Mesodermal cell (in vitro differentiated cells): ENCODE measurements around the gene PSMD3.

Experiments used
- H3K27ac ChIP-seq: 2 replicates; pipeline ENCODE4 v1.7.0; 2013; ENCODE audit warnings: mild to moderate bottlenecking, low read depth, low read length, moderate library complexity; ENCODE audit not compliant: severe bottlenecking
- H3K36me3 ChIP-seq: 2 replicates; pipeline ENCODE4 v1.7.1; 2013; ENCODE audit warnings: mild to moderate bottlenecking, low read length, moderate library complexity; ENCODE audit not compliant: control insufficient read depth, insufficient read depth
- H3K4me1 ChIP-seq: one replicate; pipeline ENCODE4 v1.7.1; 2013; ENCODE audit warnings: mild to moderate bottlenecking, low read length; ENCODE audit not compliant: insufficient read depth, control insufficient read depth, poor library complexity, severe bottlenecking
- H3K4me3 ChIP-seq: 2 replicates; pipeline ENCODE4 v1.7.0; 2013; ENCODE audit warnings: low read length, control low read depth, mild to moderate bottlenecking; ENCODE audit not compliant: insufficient read depth, poor library complexity, severe bottlenecking; ENCODE audit errors: extremely low read depth
- H3K9me3 ChIP-seq: 2 replicates; pipeline ENCODE4 v1.7.1; 2013; ENCODE audit warnings: mild to moderate bottlenecking, low read length, moderate library complexity; ENCODE audit not compliant: control insufficient read depth
- WGBS, 2 experiments: methylation state at CpG; one replicate each; pipeline ENCODE4 v1.1.5; 2013; ENCODE audit warnings: missing lambda C conversion rate in 2 of 2; ENCODE audit not compliant: insufficient coverage in 2 of 2; 5-methylcytosine and 5-hydroxymethylcytosine counted together

PSMD3 gene

DNA sequence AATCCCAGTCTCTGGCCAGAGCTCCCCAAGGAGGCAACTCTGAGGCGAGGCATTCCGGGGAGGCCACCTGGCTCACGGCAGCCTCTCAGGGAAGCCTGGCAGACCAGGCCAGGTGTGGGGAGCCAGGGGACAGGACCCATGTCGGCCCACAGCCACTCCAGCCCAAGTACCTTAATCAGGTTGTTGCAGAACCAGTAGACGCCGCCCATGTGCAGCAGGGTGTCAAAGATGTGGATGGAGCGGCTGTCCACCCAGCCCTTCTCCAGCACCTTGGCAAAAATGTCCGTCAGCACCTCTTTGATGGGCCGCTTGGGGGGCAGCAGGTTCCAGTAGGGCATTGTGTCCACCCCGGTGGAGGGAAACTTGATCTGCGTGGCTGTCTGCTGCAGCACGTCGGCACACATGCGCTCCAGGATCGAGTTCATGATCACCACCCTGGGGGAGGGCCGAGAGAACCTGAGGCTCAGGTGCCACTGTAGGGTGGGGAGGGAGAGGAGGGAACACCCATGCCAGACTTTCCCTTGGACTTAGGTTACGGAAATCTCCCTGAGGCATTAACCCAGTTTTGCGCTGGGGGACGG, 42.4 kb downstream of the PSMD3 start:
- no peaks in the 10 kb centered on the region for H3K9me3 ChIP-seq
- no peak overlapping the region for H3K4me3 ChIP-seq
- H3K36me3 ChIP-seq: peaks cover 74% of the 10 kb centered on the region
- H3K27ac ChIP-seq: no peak overlapping the region
- WGBS, 2 experiments: 87 to 92% methylated on average over 13 to 16 of the region's 19 CpGs
- H3K4me1 ChIP-seq: peaks cover 23% of the 10 kb centered on the region

DNA sequence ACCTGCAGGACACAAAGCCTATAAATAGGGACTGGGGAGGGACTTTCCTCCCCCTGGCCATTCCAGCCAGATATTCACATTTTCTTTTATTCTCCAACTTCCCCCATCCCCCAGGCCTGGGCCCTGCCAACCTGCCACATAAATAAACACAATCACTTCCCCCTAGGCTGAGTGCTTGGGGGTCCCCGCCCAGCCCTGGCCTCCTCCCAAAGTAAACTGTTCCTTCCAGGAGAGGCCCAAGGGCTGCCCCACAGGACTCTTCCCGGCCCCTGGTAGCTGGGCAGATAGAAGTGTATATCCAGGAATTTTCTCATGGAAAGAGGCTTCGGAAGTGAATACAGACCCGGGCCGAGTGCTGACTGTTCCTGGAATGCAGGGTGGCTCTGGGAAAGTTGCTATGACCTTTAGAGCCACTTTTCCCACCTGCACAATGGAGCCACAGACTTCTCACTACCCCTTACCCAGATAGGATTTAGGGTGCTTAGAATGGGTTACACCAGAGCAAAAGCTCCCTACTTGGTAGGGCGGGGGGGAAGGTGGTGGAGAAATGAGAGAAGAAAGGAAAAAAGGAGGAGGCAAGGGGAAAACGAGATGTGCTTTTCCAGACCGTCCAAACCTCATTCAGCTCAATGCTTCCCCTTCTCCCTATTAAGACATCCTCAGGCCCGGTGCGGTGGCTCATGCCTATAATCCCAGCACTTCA, 43.1 kb downstream of the PSMD3 start:
- no peak overlapping the region for H3K4me3 ChIP-seq
- H3K9me3 ChIP-seq: no peaks in the 10 kb centered on the region
- WGBS, 2 experiments: 87 to 94% methylated on average over 4 to 8 of the region's 10 CpGs
- peaks cover 17% of the 10 kb centered on the region for H3K4me1 ChIP-seq
- H3K27ac ChIP-seq: no peak overlapping the region
- H3K36me3 ChIP-seq: peaks cover 81% of the 10 kb centered on the region

GRCh38 chr17:40024901-40025300, 44.3 kb downstream of the PSMD3 start:
- 92 to 97% methylated on average over 8 of the region's 8 CpGs for WGBS, 2 experiments
- Histone ChIP-seq H3K4me3 (no peak overlapping the region), H3K36me3 (peaks cover 88% of the 10 kb centered on the region)

GRCh38 chr17:40025559-40025958, 45.0 kb downstream of the PSMD3 start:
- Histone ChIP-seq H3K4me3 (no peak overlapping the region), H3K27ac (no peak overlapping the region), H3K36me3 (peaks cover 90% of the 10 kb centered on the region), H3K4me1 (peaks cover 12% of the 10 kb centered on the region), H3K9me3 (no peaks in the 10 kb centered on the region)
- WGBS, 2 experiments: 91 to 100% methylated on average over 1 to 2 of the region's 2 CpGs

More at GRCh38 chr17:40024901-40025300, 44.3 kb downstream of the PSMD3 start:
- Histone ChIP-seq H3K4me1 (peaks cover 12% of the 10 kb centered on the region), H3K27ac (no peak overlapping the region), H3K9me3 (no peaks in the 10 kb centered on the region)

DNA sequence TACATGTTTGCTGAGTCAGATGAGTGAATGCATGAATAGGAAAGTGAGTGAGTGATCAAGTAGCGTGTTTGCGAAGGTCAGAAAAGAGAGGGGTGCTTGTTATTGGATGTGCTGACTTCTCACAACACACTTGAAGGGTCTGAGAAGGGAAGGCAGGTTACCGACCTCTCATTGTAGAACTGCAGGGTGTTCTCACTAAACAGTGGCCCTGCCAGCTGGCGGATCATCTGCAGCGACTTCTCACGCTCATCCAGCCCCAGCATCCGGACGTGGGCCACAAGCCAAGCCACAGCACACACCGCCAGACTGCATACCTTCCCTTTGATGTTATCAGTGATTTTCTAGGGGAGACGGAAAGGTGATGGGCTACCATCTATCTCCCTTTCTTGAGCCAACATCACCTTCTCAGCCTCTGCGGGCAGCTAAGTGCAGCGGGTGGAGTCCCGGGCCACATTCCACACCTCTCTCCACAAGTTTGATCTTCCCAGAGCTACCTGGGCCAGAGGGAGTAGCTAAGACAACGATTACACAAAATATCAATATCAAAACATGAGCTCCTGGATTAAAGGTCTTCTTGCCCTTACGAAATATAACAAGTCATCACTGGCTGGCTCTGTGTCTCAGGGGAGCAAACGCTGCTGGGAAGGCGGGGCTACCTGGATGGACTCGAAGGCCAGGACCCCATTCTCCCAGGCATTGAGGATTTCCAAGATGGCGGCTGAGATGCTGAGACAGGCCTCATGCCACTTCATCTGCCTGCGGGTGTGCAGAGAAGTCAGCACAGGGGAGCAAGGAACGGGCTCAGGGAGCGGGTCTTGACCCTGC, 45.6 kb downstream of the PSMD3 start:
- WGBS, 2 experiments: 94 to 96% methylated on average over 17 to 22 of the region's 22 CpGs
- Histone ChIP-seq H3K9me3 (no peaks in the 10 kb centered on the region), H3K4me1 (peaks cover 9% of the 10 kb centered on the region), H3K4me3 (no peak overlapping the region), H3K27ac (no peak overlapping the region), H3K36me3 (peaks cover 93% of the 10 kb centered on the region)

DNA sequence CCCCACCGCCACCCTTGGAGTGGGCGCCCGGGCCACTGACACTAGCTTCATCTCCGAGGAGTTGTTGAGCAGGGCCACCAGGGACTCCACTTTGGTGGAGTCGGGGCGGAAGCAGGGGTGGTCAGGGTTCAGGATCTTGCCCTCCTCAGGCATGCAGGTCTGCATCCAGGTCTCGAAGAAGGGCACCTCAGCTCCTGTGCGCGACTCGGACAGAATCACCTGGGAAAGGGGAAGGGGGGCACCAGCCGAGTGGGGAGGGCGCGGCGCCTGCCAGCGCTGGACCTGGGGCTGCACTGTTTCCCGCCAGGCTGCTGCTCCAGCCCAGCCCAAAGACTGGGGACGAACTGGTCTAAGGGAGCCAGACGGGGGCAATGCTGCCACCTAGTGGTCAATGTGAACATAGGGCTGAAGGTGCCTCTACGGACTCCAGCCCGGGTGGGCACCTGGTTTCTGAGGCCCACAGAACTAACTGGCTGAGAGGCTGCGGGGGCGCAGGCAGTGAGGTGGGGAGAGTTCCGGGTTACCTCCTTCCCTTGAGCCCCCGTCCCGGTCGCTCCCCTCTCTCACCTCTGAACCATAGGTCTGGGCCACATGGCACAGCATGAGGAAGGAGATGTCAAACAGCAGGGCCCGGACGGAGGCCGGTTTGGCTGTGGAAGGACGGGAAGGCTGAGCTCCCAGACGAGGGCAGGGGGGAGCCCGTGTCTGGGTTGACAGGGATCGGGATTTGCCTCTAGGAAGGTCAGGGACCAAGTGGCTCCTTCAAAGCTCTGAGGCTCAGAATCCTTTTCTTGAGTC, 46.4 kb downstream of the PSMD3 start:
- H3K4me3 ChIP-seq: no peak overlapping the region
- no peak overlapping the region for H3K27ac ChIP-seq
- H3K9me3 ChIP-seq: no peaks in the 10 kb centered on the region
- 45 to 49% methylated on average over 28 of the region's 33 CpGs for WGBS, 2 experiments
- peaks cover 1% of the 10 kb centered on the region for H3K4me1 ChIP-seq
- peaks cover 93% of the 10 kb centered on the region for H3K36me3 ChIP-seq

GRCh38 chr17:40027614-40028012, 47.0 kb downstream of the PSMD3 start:
- H3K4me1 ChIP-seq: no peaks in the 10 kb centered on the region
- 91 to 93% methylated on average over 1 to 3 of the region's 5 CpGs for WGBS, 2 experiments
- H3K4me3 ChIP-seq: no peak overlapping the region
- no peaks in the 10 kb centered on the region for H3K9me3 ChIP-seq
- H3K36me3 ChIP-seq: peaks cover 93% of the 10 kb centered on the region
- H3K27ac ChIP-seq: no peak overlapping the region

GRCh38 chr17:40028595-40028994, 48.0 kb downstream of the PSMD3 start:
- Histone ChIP-seq H3K36me3 (peaks cover 92% of the 10 kb centered on the region), H3K4me3 (no peak overlapping the region), H3K27ac (no peak overlapping the region), H3K4me1 (no peaks in the 10 kb centered on the region), H3K9me3 (no peaks in the 10 kb centered on the region)
- 91 to 97% methylated on average over 8 to 12 of the region's 13 CpGs for WGBS, 2 experiments

GRCh38 chr17:40031706-40032105, 51.1 kb downstream of the PSMD3 start:
- H3K36me3 ChIP-seq: peaks cover 85% of the 10 kb centered on the region
- no peaks in the 10 kb centered on the region for H3K9me3 ChIP-seq
- no peak overlapping the region for H3K4me3 ChIP-seq
- H3K27ac ChIP-seq: no peak overlapping the region
- no peaks in the 10 kb centered on the region for H3K4me1 ChIP-seq
- 99% methylated on average over 11 of the region's 11 CpGs for WGBS, 2 experiments
